ENCODE data around the gene ZFYVE16.
A peak's percentile ranks its signal among the peaks of the same experiment; 100 is the strongest.
"Not testable (repeated sequence)": the region's sequence is repeated elsewhere in the genome, so short reads cannot be mapped to it uniquely, and the experiment has no call there.

ZFYVE16 gene

DNA sequence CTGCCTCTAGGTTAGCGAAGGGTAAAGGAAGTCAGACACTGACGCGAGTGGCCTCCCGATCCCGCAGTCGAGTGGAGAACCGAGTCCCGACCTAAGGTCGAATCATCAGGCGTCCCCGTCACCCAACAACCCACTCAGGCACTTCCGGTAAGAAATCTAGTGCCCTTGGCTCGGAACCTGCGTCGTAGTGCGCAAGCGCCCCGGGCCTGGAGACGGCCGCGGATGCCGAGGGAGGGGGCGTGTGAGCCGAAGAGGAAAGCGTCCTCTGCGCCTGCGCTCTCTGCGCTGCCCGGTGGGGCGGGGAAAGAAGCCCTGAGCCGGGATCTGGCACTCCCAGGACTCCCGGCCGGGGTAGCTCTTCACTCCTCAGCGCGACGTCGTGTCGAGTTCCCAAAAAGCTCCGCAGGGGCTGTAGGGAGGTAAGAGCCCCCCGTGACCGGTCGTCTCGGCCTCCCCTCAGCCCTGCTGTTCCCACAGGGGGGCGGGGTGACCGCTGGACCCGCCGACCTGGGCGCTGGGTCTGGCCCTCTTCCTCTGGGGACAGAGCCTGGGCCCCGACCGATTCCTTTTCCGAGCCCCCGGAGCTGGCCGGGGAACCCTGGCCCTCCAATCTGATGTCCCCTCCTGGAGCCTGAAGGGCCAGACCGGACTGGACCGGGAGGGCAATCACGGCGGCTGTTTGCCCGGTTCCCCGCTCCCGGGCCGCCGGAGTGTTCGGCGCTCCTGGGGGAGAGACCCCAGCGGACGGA lies at the start of gene ZFYVE16:
ZFYVE16 (plus strand) TSS at position 330 of the 749 bp plus-strand sequence. CDS start 26,084 bp downstream, outside the sequence.
- peak; percentile 95 for DNase-seq

DNA sequence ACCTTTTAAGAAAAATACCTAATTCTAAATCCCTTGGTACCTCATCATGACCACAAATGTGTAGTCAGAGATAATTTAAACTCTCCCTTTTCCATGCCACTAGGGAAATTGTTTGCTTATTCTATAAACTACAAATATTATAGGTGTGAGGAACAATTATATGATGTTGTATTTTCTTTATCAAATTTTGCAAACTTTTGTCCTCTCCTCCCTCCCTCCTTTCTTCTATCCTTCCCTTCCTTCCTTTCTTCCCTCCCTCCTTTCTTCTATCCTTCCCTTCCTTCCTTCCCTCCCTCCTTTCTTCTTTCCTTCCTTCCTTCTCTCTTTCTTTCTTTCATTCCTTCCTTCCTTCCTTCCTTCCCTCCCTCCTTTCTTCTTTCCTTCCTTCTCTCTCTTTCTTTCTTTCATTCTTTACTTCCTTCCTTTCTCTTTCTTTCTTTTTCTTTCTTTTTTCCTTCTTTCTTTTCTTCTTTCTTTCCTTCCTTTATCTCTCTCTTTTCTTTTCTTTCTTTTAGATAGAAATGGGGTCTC lies 46.9 kb upstream of the ZFYVE16 start:
- no peak for DNase-seq

DNA sequence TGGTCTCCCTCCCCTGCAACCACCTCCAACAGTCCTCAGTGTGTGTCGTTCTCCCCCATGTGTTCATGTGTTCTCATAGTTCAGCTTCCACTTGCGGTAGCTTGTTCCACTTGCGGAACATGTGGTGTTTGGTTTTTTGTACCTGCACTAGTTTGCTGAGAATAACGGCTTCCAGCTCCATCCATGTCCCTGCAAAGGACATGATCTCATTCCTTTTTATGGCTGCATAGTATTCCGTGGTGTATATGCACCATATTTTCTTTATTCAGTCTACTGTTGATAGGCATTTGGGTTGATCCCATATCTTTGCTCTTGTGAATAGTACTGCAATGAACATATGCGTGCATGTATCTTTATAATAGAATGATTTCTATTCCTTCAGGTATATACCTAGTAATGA lies 43.0 kb upstream of the ZFYVE16 start:
- no peak for DNase-seq

DNA sequence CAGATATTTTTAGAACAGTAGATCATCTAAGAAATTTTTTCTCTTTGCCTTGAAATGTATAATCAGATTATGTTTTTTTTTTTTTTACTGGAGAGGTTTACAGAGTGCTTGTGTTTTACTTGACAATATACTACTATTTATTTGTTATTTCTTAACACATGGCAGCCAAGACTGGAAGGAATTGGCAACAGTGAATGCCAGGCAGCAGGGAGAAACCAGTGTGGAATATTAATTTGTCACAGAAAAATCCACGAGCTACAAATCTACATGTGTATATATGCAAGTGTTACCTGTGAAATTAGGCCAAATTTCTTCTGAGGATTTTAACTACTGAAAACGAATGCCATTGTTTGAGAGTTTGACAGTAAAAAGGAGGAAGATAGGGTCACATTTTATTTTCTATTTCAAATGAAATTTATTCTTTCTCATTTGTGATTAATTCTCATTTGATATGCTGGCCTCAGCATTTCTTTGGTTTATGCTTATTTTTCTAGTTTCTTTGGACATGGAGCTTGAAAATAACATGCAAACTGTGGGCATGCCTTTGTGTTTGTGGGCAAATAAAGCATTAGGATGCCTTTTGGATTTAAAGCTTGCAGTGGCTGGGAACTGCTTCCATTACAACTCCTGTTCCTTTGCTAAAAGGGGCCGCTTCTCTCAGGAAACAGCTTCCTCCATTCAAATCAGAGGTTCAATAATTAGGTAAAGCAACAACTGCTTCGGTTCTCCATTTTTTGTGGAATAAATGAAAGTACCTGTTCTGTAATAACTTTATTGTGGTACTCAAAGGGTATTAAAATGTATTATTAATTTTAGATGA lies 39.0 kb upstream of the ZFYVE16 start:
- DNase-seq: no peak

DNA sequence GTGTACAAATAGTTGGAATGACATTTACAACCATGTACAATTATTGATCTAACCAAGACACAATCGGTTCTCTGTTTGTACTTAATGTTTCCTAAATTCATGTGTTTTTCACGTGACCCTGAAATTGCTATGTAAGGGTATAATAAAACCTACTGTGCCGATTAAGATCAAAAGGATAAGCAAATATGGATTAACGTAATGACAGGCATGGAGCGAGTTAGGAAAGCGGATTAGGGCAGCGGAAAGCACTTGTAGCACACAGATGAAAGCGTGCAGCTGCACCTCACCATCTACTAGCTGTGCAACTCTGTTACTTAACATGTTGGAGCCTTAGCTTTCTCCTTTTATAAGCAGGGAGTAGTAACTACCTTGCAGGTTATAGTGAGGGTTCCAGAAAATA lies 38.3 kb upstream of the ZFYVE16 start:
- no peak for DNase-seq

DNA sequence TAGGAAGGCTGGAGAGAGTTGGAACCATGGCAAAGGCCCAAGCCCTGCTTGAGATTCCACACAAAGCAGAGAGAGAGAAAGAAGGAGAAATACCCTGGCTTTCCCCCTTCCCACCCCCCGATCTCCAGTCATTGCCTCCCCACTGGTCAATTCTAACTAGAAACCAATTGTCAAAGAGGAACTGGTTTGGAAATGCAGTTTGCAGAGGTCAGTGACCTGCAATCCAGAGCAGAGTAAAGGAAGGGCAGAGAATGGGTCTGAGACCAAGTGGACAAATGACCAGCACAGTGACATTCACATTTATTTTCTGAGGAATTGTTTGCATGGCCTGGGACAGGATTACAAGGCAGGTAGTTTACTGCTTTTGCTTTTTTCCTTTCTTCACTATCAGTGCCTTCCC lies 37.5 kb upstream of the ZFYVE16 start:
- no peak for DNase-seq

DNA sequence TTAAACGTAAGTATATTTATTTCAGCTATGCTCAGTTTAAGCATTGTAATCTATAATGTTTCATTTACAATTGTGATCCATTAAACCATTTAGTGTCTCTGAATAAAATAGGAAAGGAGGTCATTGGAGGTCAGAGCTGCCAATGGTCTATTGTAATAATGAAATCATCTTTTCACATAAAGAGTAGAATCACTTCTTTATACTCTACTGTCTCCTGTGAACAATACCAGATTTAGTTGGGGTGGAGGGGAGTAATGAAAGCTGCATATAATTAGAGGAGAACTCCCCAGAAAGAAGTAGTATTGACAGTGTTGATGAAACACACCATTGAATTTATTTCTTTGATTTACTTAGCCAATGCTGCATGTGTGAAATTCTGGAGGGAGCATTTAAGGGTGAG lies 35.1 kb upstream of the ZFYVE16 start:
- DNase-seq: no peak

DNA sequence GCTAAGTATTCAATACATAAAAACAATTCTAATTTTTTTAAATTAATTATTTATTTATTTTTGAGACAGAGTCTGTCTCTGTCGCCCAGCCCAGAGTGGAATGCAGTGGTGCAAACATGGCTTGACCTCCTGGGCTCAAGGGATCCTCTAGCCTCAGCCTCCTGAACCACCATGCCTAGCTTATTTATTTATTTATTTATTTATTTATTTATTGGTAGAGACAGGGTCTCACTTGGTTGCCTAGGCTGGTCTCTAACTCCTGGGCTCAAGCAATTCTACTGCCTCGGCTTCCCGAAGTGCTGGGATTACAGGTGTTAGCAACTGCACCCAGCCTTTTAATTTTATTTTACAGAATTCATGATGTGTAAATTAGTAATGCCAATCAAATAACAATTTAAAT lies 33.7 kb upstream of the ZFYVE16 start:
- DNase-seq: no peak

DNA sequence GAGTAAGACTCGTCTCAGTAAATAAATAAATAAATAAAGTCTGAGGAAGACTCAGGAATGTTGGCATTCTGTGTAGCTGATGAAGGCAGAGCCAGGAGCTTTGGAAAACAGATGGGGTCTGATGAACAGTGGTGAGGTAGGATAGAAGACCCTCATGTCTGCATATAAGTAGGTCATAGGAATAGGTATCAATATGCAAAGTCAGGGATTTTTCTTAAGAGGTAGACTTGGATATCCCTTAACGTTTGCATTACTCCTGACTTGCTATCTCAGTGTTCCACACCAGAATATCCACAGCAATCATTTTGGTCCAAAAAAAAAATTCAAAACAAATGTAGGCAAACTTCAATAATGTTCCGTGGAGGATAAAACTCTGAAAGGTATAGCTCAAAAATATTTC lies 31.3 kb upstream of the ZFYVE16 start:
- no peak for DNase-seq

DNA sequence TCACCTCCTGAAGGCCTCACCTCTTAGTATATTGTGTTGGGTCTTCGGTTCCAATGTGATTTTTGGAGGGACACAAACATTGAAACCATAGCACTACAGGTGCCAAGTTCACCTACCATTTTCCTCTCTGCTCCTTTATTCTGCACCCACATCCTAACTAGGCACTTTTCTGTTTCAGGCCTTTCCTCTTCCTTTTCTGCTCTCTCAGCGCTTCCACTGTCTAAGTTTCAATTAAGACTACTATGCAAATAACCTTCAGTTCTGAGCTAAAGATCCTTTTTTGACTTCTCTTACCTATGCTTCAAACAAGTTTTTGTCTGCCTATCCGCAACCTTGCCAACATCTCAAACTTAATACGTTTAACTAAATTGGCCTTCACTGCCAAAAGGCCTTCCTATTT lies 25.4 kb upstream of the ZFYVE16 start:
- DNase-seq: no peak

DNA sequence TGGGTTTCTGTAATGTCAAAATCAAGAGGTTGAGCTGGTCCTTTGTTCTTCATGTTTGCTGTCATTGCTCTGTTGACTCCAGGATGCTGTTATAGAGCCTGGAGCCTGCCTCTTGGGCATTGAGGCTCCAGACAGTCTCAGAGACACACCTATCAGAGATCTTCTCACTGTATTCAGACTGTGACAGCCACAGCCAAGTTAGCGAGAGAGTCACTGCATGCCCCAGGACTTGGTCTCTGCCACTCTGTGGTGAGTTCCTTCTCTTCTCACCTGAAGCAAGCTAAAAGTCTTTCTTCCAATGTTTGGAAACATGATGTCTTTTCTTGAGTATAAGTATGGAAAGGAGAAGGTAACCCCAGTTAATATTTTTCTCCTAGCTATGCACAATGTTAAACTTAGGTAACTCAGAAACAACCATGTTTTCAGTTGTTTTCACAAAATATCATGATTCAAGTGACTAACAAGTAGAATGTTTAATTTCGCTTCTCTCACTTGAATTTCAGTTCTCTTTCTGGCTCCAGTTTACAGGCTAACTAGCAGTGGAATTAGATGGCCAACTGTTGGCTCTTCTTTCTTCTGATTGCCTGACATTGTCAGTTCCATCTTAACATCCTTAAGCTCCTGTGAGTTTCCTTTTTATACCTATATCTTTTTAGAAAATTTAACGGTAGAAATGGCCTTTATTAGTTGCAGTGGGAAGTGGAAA lies 20.6 kb upstream of the ZFYVE16 start:
- no peak for DNase-seq

DNA sequence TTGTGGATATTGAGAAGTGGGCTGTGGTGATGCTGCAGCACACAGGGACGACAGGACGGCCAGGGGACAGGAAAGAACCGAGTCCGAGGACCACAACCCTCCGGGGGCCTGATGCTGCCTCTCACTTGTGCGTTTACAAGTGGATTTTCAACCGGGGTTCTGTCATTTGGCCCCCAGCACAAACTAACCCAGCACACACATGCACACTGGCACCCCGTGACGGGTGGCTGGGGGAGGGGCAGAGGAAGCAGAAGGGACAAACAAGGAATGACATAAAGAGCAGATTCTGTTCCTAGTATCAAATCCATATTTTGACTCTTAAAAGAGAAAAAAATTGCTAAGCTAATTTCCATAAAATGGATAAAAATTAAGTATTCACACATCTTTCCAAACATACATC lies 18.3 kb upstream of the ZFYVE16 start:
- no peak for DNase-seq

DNA sequence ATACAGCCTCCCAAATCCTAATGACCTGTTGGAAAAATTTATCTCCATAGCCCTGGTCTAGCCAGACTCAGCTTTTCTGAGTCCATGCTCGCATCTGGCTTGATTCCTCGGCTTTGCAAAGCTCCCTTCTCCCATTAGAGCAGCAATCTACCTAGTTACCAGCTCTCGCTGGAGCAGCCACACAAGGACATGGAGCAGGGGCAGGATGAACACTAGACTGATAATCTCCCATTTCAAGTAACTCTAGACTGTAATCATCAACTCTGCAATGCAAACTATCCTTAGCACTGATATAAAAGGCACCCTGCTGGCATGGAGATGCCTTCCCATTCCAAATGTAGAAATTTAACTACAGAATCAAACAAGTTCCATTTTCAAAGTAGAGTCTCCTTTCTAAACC lies 17.5 kb upstream of the ZFYVE16 start:
- not testable (repeated sequence) for DNase-seq

DNA sequence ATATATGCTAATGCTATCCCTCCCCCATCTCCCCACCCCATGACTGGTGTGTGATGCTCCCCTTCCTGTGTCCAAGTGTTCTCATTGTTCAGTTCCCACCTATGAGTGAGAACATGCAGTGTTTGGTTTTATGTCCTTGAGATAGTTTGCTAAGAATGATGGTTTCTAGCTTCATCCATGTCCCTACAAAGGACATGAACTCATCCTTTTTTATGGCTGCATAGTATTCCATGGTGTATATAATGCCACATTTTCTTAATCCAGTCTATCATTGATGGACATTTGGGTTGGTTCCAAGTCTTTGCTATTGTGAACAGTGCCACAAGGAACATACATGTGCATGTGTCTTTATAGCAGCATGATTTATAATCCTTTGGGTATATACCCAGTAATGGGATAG lies 16.6 kb upstream of the ZFYVE16 start:
- DNase-seq: not testable (repeated sequence)

DNA sequence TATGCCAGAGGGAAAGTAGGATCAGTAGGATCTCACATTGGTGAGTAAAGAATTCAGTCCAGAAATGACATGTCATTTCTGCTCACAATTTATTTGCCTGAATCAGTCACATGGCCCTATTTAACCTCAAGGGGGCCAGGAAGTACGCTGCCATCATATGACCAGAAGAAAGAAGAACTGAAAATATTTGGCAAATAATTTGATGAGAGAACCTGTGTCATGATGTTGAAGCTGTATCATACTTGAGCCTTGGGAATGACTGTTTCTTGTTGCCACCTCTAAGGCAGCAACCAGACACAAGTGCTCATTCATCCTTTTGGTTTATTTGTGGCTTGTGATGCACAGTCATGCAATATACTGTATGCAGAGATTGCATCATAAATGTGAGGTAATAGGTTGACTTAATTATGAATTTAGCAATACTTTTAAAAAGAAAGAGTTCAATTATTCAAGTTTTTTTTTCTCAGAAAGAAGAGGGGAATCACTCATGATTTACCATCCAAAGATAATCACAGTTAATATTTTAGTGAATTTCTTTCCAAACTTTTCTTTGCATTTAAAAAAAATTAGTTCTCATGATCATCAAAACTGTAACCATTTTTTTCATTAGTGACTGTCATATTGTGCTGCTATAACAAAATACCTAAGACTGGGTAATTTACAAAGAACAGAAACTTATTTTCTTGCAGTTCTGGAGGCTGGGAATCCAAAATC lies 8.2 kb upstream of the ZFYVE16 start:
- no peak for DNase-seq

DNA sequence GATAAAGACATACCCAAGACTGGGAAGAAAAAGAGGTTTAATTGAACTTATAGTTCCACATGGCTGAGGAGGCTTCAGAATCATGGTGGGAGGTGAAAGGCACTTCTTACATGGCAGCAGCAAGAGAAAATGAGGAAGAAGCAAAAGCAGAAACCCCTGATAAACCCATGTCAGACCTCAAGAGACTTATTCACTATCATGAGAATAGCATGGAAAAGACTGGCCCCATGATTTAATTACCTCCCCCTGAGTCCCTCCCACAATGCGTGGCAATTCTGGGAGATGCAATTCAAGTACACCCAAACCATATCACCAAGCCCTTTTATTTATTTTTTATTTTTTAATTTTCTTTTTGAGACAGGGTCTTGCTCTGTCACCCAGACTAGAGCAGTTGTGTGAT lies 7.5 kb upstream of the ZFYVE16 start:
- not testable (repeated sequence) for DNase-seq

DNA sequence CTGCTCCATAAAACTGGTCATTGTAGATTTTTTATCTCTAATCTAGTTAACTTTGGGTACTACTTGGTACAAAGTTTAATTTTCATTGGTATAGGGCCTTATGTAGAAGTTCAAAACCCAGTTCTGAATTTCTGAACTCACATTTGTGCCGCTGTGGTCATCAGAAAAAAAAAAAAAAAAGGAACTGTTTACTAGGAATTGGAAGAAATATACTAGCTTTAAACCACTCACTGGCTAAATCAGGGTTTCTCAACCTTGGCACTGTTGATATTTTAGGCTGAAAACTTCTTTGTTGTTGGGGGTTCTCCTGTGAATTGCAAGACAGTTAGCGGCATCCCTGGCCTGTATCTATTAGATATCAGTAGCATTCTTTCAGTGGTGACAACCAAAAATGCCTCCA lies 4.1 kb upstream of the ZFYVE16 start:
- DNase-seq: no peak

DNA sequence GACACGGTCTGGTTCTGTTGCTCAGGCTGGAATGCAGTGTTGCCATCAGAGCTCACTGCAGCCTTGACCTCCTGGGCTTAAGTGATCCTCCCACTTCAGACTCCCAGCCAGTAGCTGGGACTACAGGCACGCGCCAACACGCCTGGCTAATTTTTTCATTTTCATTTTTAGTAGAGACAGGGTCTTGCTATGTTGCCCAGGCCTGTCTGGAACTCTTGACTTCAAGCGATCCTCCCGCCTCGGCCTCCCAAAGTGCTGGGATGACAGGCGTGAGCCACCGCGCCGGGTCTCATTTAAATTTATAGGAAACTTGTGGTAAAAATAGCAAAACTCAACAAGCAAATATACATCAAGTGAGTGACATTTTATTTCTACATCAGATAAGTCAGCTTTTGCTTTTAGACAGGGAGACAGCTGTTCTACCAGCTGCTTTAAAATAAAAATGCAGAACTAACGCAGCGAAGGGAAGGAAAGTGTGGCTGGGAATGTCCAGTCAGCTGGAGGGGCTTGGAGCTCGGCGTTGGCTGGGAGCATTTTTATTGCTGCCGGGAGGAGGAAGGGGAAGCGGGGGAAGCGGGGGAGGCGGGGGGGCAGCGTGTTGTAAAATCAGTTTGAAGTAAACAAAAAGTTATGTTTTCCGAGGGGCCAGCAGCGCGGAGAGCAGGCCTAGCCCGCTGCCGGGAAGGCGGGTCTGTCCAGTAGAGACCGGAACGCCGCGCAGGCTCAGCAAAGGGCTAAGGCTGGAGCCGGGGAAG lies 707 bp upstream of the ZFYVE16 start:
- no peak for DNase-seq

DNA sequence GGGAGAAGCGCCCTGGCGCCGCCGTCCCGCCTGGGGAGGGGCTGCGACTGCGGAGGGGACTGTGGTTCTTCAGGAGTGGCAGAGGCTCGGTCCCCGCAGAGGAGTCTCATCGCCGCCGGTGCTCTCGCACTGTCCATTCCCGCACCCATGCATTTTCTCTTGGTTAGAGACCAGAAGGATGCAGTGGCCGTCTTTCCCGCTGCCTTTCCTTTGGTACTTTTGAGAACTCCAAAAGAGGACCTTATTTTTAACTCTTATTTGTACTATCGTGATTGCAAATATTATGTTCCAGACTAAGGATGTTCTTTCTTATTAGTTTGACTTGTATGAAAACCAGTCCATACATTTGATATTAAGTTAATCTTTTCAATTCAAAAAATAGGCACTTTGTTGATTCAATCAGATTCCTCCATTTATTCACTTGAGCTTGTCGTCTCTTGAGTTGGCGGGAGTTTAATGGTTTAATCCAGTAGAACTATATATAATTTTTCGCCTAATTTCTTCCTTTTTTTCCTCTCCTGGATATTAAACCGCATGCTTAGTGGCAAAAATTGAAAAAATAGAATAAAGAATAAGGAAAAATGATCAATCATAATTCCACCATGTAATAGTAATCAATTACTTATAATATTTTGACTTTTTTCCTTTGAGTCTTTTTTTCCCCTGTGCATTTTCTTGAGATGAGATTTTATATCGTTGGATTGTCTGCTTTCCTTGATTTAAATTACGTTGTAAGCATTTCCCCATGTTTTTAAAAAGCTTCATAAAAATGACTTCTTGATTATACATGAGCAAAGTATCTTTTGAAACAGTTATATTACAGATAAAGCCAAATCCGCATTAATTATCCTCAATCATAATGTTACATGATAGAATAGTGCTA lies 861 bp downstream of the ZFYVE16 start:
- peak; percentile 16 for DNase-seq

DNA sequence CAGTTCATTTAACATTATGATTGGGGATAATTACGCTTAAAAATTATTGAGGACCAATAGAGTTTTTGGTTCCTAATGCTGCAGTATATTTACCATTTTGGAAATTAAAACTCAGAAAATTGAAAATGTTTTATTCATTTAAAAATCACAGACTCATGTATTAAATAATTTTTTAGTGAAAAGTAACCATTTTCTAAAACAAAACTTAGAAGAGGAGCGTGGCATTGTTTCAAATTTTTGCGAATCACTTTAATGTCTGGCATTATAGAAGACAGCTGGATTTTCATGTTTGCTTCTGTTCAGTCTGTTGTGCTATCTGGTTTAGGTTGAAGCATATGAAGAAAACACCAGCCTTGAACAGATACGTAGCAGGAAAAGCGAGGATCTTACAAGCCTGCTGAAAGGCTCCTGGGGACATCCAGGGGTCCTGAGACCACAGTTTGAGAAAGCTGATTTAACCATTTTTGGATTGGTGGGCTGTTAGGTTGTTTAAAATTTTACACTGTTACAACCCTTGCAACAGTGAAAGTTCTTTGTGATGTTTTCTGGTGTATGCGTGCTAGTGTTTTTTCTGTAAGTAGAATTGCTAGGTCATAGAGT lies 1.6 kb downstream of the ZFYVE16 start:
- DNase-seq: no peak

All from GDM1 (cell line).